ENCODE data around the gene PSMD5.

Gene PSMD5

DNA sequence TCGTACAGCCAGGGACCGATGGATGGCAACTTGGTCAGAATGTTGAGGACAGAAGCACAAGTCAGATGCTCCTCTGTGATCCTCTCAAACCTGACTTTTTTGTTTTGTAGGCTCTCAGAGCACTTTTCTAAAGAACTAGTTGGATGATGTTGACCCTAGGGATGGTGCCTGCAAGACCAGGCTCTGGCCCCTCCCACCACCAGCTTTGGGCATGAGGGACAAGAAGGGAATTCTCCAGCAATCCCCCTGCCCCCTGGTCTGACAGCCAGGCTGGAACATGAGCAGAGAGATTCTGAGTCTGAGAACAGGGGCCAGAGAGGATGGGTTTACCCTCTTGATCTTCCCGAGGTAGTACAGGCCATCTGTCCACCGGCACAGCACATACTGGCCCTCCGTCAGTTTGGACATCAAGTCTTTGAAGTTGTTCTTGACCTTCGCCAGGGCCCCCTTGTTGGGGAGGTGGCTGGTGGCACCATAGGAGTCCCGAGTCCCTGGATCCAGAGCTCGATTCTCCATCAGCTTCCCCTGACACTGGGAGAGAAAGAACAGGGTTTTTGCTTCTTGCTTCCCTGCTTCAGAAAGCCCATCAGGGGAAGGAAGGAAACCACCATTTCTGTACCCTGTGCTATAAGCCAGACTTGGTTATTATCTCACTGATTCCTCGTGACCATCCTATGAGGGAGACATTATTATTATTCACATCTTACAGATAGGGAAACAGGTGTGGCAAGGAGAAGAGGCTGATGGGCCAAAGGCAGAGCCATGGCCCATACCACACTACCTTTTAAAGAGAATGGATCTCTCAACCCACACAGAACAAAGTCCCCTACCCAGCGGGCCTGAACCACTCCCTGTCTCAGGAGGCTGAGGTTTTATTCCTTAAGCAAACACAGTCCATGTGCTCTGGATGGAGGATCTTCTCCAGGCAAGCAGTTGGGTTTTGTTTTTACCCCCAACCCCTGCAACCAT is 31.8 kb upstream of the PSMD5 start:
- no peak overlapping the region for H3K4me3 ChIP-seq (ENCODE audit: low read length)
- TF ChIP-seq, protein P1, sequence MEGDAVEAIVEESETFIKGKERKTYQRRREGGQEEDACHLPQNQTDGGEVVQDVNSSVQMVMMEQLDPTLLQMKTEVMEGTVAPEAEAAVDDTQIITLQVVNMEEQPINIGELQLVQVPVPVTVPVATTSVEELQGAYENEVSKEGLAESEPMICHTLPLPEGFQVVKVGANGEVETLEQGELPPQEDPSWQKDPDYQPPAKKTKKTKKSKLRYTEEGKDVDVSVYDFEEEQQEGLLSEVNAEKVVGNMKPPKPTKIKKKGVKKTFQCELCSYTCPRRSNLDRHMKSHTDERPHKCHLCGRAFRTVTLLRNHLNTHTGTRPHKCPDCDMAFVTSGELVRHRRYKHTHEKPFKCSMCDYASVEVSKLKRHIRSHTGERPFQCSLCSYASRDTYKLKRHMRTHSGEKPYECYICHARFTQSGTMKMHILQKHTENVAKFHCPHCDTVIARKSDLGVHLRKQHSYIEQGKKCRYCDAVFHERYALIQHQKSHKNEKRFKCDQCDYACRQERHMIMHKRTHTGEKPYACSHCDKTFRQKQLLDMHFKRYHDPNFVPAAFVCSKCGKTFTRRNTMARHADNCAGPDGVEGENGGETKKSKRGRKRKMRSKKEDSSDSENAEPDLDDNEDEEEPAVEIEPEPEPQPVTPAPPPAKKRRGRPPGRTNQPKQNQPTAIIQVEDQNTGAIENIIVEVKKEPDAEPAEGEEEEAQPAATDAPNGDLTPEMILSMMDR (IDR thresholded peaks at IDR 0.05; ENCODE audit: insufficient read depth, low read depth, low read length, missing control alignments), result no peak
- no peak for DNase-seq (ENCODE audit: low read depth)

DNA sequence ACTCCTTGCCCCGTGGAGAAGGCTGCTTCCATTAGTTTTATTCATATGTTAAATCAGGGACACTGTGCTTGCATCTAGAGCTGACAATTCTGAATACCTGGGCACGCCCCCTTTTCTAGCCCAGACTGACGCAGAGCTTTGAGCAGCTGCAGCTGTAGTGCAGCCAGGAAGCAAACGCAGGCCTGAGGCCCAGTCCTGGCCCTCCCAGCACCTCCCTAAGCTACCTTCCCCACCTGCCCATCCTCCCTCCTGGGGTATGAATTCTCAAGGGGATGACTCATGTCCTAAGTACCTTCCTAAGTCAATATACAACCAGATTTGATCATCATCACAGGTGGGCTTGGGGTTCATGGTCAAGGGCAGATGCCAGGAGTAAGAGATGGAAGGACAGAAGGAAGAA is 30.8 kb upstream of the PSMD5 start:
- H3K4me3 ChIP-seq (ENCODE audit: low read length), result no peak overlapping the region
- peak; percentile 89 for DNase-seq (ENCODE audit: low read depth)
- TF ChIP-seq, protein P1 (IDR thresholded peaks at IDR 0.05; ENCODE audit: insufficient read depth, low read depth, low read length, missing control alignments), result no peak

DNA sequence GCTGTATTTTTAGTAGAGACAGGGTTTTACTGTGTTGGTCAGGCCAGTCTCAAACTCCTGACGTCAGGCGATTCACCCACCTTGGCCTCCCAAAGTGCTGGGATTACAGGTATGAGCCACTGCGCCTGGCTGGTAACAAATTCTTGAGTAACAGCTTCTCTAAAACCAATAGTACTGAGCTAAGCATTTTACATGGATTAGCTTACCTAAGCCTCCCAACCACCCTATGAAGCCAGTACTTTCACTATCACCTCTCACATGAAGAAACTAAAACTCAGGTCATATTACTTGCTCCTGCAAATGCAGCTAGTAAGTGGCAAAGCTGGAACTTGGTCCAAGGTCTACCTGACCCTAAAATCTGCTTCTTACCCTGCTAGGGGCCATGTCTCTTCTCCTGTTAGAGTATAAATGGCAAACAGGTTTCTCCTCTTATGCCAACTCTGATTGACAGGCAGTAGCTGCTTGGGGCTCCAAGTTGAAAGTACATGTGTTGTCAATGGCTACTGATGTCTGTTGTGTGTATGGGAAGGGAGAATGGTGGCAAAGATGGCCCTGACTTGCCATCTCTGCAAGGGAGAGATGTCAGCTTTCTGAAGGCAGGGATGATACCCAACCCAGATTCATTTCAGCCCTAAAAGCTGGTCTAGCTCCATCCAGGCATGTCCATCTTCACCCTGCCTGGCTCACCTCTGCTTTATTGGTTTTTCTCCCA is 30.2 kb upstream of the PSMD5 start:
- TF ChIP-seq, protein P1 (IDR thresholded peaks at IDR 0.05; ENCODE audit: insufficient read depth, low read depth, low read length, missing control alignments), result no peak
- no peak overlapping the region for H3K4me3 ChIP-seq (ENCODE audit: low read length)
- DNase-seq (ENCODE audit: low read depth), result no peak

DNA sequence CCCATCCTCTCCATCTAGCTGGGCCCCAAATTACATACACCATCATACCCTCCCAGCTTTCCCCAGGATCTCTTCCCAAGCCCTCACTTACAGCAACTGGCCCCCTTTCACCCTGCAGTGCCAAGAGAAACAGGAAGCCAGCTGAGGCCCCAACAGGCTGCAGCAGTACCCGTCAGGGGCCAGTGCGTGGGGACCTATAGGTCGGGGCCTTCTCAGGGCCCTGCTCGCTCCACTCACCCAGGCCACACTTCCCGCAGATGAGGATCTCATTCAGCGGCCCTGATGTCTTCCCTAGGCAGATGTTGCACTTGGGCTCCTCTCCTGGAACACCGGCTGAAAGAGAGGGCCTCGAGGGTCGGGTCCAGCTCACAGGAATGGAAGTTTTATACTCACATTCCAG is 27.5 kb upstream of the PSMD5 start:
- DNase-seq (ENCODE audit: low read depth), result no peak
- H3K4me3 ChIP-seq (ENCODE audit: low read length), result no peak overlapping the region
- TF ChIP-seq, protein P1 (IDR thresholded peaks at IDR 0.05; ENCODE audit: insufficient read depth, low read depth, low read length, missing control alignments), result no peak

DNA sequence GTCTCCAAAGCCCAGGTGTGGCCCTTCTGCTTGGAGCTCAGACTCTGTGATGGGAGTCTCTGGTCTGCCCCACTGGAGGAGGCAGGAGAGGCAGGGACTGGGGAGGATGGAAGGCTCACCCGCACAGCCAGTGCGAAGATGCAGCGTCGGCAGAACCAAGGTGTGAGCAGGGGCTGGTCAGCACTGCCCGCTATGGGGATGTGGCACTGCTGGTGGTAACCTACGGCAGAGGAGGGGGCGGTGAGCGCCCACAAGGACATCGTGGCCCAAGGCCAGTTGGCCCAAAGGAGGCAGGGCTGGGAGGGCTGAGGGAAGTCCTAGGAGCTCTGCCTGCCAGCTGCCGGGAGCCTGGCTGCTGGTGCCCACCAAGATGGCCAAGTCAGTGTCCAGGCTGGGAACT is 27.0 kb upstream of the PSMD5 start:
- TF ChIP-seq, protein P1 (IDR thresholded peaks at IDR 0.05; ENCODE audit: insufficient read depth, low read depth, low read length, missing control alignments), result no peak
- H3K4me3 ChIP-seq (ENCODE audit: low read length), result no peak overlapping the region
- no peak for DNase-seq (ENCODE audit: low read depth)

DNA sequence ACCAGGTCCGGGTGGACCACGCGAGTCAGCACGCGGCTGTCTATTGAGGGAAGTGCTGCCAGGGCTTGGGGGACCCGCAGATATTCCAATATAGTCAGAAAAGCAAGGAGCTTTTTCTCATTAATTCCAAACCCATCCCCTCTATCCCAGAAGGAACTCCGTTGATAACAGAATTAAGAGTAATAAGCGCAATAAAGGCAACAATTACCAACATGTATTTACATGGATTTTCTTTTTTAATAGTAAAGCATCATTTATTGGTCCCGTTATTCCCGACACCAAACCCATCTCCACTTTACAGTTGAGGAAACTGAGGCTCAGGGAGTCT is 26.6 kb upstream of the PSMD5 start:
- DNase-seq (ENCODE audit: low read depth), result no peak
- H3K4me3 ChIP-seq (ENCODE audit: low read length), result peak overlapping the region; percentile 60
- TF ChIP-seq, protein P1 (IDR thresholded peaks at IDR 0.05; ENCODE audit: insufficient read depth, low read depth, low read length, missing control alignments), result no peak
